ENCODE data around the gene CCSER2. TPM values are rescaled to one million over a fixed set of nuclear protein-coding genes. Genes with fewer than 3 reads are reported as not detected.

Gene CCSER2
- total RNA-seq, 3 donors from 2014 or later: 30.2 to 118 (median 48.3) TPM

DNA sequence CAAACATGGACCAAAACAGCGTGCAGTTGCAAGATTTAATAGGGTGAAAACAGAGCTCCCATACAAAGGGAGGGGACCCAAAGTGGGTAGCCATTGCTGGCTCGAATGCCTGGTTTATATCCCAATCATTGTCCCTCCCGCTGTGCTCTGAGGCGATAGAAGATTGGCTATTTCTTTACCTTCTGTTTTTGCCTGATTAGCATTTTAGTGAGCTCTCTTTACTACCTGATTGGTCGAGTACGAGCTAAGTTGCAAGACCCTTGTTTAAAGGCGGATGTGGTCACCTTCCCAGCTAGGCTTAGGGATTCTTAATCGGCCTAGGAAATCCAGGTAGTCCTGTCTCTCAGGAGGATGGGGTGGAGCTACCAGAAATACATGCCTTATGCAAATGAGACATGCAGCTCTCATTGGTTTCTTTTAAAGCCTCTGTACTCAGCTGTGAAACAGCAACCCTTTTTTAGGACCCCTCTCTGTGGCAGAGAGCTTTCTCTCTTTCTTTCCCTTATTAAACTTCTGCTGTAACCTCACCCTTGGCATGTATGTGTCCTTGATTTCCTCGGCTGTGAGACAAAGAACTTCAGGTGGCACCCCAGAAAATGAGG, 202.4 kb downstream of the CCSER2 start:
- no peak overlapping the region for H3K4me3 ChIP-seq
- no peaks in the 10 kb centered on the region for H3K36me3 ChIP-seq (ENCODE audit: low read depth)
- no peak for TF ChIP-seq CTCF (IDR thresholded peaks at IDR 0.05)
- ATAC-seq (no peak), DNase-seq (no peak)
- intact Hi-C loops (cut with DNase I, micrococcal nuclease): no loop called here
- H3K9me3 ChIP-seq: peaks cover 2% of the 10 kb centered on the region
- H3K4me1 ChIP-seq (ENCODE audit: low read depth): no peaks in the 10 kb centered on the region

- H3K9me3 ChIP-seq: no peaks in the 10 kb centered on the region
- H3K36me3 ChIP-seq (ENCODE audit: low read depth): no peaks in the 10 kb centered on the region
- no peak overlapping the region for H3K4me3 ChIP-seq
- DNase-seq: no peak
- intact Hi-C loops (cut with DNase I, micrococcal nuclease): no loop called here
- no peak for ATAC-seq
- TF ChIP-seq CTCF (IDR thresholded peaks at IDR 0.05): no peak
- H3K4me1 ChIP-seq (ENCODE audit: low read depth): no peaks in the 10 kb centered on the region
Measured at GRCh38 chr10:84531396-84531795, 203.0 kb downstream of the CCSER2 start.

- intact Hi-C loops (cut with DNase I, micrococcal nuclease): no loop called here
- H3K4me3 ChIP-seq: no peak overlapping the region
Measured at GRCh38 chr10:84534168-84534567, 205.8 kb downstream of the CCSER2 start.

GRCh38 chr10:84537447-84537931, 209.1 kb downstream of the CCSER2 start:
- peak; percentile 24 for TF ChIP-seq CTCF (IDR thresholded peaks at IDR 0.05)
- no peaks in the 10 kb centered on the region for H3K36me3 ChIP-seq (ENCODE audit: low read depth)
- H3K9me3 ChIP-seq: no peaks in the 10 kb centered on the region
- H3K4me3 ChIP-seq: no peak overlapping the region
- intact Hi-C loops (cut with DNase I, micrococcal nuclease): loop anchor here (1.0 to 5.0 kb wide), 4 partner anchors 160 to 273 kb away; no protein-coding TSS in a partner anchor
- peak in 2 of 3 donors; percentile 42 to 65 for DNase-seq
- peaks cover 6% of the 10 kb centered on the region for H3K4me1 ChIP-seq (ENCODE audit: low read depth)
- ATAC-seq: peak; percentile 91

More at GRCh38 chr10:84534168-84534567, 205.8 kb downstream of the CCSER2 start:
- no peak for TF ChIP-seq CTCF (IDR thresholded peaks at IDR 0.05)
- DNase-seq (no peak), ATAC-seq (no peak)
- no peaks in the 10 kb centered on the region for H3K36me3 ChIP-seq (ENCODE audit: low read depth)
- H3K4me1 ChIP-seq (ENCODE audit: low read depth): peaks cover 2% of the 10 kb centered on the region
- no peaks in the 10 kb centered on the region for H3K9me3 ChIP-seq

- Histone ChIP-seq H3K4me1 (ENCODE audit: low read depth) (peaks cover 6% of the 10 kb centered on the region), H3K4me3 (no peak overlapping the region), H3K9me3 (no peaks in the 10 kb centered on the region), H3K36me3 (ENCODE audit: low read depth) (no peaks in the 10 kb centered on the region)
- TF ChIP-seq CTCF (IDR thresholded peaks at IDR 0.05): no peak
- ATAC-seq: no peak
- intact Hi-C loops (cut with DNase I, micrococcal nuclease): loop anchor here (5.0 kb wide), 3 partner anchors 161 to 271 kb away; no protein-coding TSS in a partner anchor
- DNase-seq: no peak
Measured at GRCh38 chr10:84538036-84538435, 209.6 kb downstream of the CCSER2 start.

All from mucosa of descending colon (tissue), 3 donors.